Common myeloid progenitor, CD34-positive (primary cell): Measurements from ENCODE around the gene KRT86.

Experiments
- CTCF ChIA-PET: fragments of 350-600 bp; sonication (Branson Sonifier 250); formaldehyde crosslinking; loops from one replicate; lab custom pipeline; 2021; ENCODE audit warnings: antibody characterized with exemption; lab: Charles Lee
- POLR2A ChIA-PET: fragments of 350-600 bp; sonication (Branson Sonifier 250); formaldehyde crosslinking; loops from one replicate; lab custom pipeline; 2021; ENCODE audit warnings: antibody characterized with exemption; lab: Charles Lee
- DNase-seq, 3 donors: peaks; one replicate each; pipeline versions ENCODE4 v3.0.0 to v3.0.0-alpha.2; 2013
- H3K27ac ChIP-seq, 2 experiments: 1 replicate in 1 of 2; 2 replicates in 1 of 2; pipeline ENCODE4 v1.7.0; 2013; ENCODE audit warnings: inconsistent platforms in 2 of 2, low read length in 2 of 2, mild to moderate bottlenecking in 2 of 2, low read depth in 1 of 2, moderate library complexity in 1 of 2; ENCODE audit not compliant: severe bottlenecking in 2 of 2, insufficient read depth in 1 of 2, poor library complexity in 1 of 2
- H3K27me3 ChIP-seq, 5 experiments: replicated peaks in 2 of 5; 1 replicate in 3 of 5; 2 replicates in 2 of 5; pipeline versions ENCODE4 v1.6.1 to v1.7.0; 2013; ENCODE audit warnings: low read length in 4 of 5, mild to moderate bottlenecking in 2 of 5, moderate library complexity in 2 of 5, inconsistent platforms in 1 of 5; ENCODE audit not compliant: insufficient read depth in 5 of 5, control insufficient read depth in 4 of 5
- H3K36me3 ChIP-seq, 4 experiments: 1 replicate in 2 of 4; 2 replicates in 2 of 4; pipeline versions ENCODE4 v1.6.1 to v1.7.0; 2013; ENCODE audit warnings: low read length in 3 of 4, control low read depth in 1 of 4, mild to moderate bottlenecking in 1 of 4; ENCODE audit not compliant: control insufficient read depth in 4 of 4, insufficient read depth in 4 of 4
- H3K4me1 ChIP-seq, 4 experiments: 1 replicate in 3 of 4; 2 replicates in 1 of 4; pipeline versions ENCODE4 v1.6.1 to v1.7.1; 2013; ENCODE audit warnings: low read length in 3 of 4, mild to moderate bottlenecking in 3 of 4, control low read depth in 1 of 4, inconsistent platforms in 1 of 4, moderate library complexity in 1 of 4; ENCODE audit not compliant: control insufficient read depth in 4 of 4, insufficient read depth in 4 of 4; ENCODE audit errors: control extremely low read depth in 1 of 4
- H3K4me3 ChIP-seq, 7 experiments: 1 replicate in 4 of 7; 2 replicates in 3 of 7; pipeline versions ENCODE4 v1.5.1 to v1.7.0; 2013; ENCODE audit warnings: mild to moderate bottlenecking in 7 of 7, low read length in 6 of 7, moderate library complexity in 6 of 7, inconsistent platforms in 2 of 7, low read depth in 2 of 7, control low read depth in 1 of 7; ENCODE audit not compliant: insufficient read depth in 4 of 7, control insufficient read depth in 1 of 7; ENCODE audit errors: extremely low read depth in 1 of 7
- H3K9me3 ChIP-seq, 5 experiments: 1 replicate in 4 of 5; 2 replicates in 1 of 5; pipeline versions ENCODE4 v1.6.1 to v1.7.1; 2013; ENCODE audit warnings: low read length in 4 of 5, mild to moderate bottlenecking in 2 of 5, inconsistent platforms in 1 of 5, low read depth in 1 of 5, moderate library complexity in 1 of 5; ENCODE audit not compliant: control insufficient read depth in 4 of 5, insufficient read depth in 2 of 5; ENCODE audit errors: control extremely low read depth in 1 of 5
- WGBS: methylation state at CpG from one replicate; pipeline ENCODE4 v1.1.5; 2013; ENCODE audit not compliant: insufficient coverage; 5-methylcytosine and 5-hydroxymethylcytosine counted together

The KRT86 gene

GRCh38 chr12:52229836-52230343 lies 44.6 kb upstream of the KRT86 start:
- Histone ChIP-seq H3K9me3 (no peaks in the 10 kb centered on the region), H3K4me1 (peaks cover 0 to 8% (median 1%) of the 10 kb centered on the region in 4 experiments), H3K27me3 (peaks cover 2 to 58% (median 24%) of the 10 kb centered on the region in 5 experiments), H3K27ac (no peak overlapping the region), H3K4me3 (no peak overlapping the region), H3K36me3 (no peaks in the 10 kb centered on the region)
- POLR2A ChIA-PET = no interaction called here
- CTCF ChIA-PET = interaction anchor here (0.7 to 2.3 kb wide), 6 partner anchors 8 to 89 kb away, joined by 3 to 10 read pairs (median 4); no protein-coding TSS in a partner anchor
- DNase-seq = no peak
- WGBS = 100% methylated on average over 1 of the region's 2 CpGs

GRCh38 chr12:52230364-52231281 lies 43.8 kb upstream of the KRT86 start:
- Histone ChIP-seq H3K27ac (no peak overlapping the region), H3K27me3 (peaks cover 0 to 62% (median 24%) of the 10 kb centered on the region in 5 experiments), H3K9me3 (no peaks in the 10 kb centered on the region), H3K36me3 (no peaks in the 10 kb centered on the region), H3K4me3 (no peak overlapping the region), H3K4me1 (peaks cover 0 to 8% (median 1%) of the 10 kb centered on the region in 4 experiments)
- DNase-seq = no peak
- ChIA-PET POLR2A (interaction anchor here (1.3 kb wide), 1 partner anchor 13 kb away, joined by 3 read pairs; no protein-coding TSS in a partner anchor), CTCF (interaction anchor here (1.2 to 2.3 kb wide), 5 partner anchors 8 to 74 kb away, joined by 3 to 10 read pairs (median 5); no protein-coding TSS in a partner anchor)
- WGBS = 89% methylated on average over 6 of the region's 8 CpGs

GRCh38 chr12:52231305-52232202 lies 42.9 kb upstream of the KRT86 start:
- Histone ChIP-seq H3K27me3 (peaks cover 0 to 63% (median 24%) of the 10 kb centered on the region in 5 experiments), H3K36me3 (no peaks in the 10 kb centered on the region), H3K9me3 (no peaks in the 10 kb centered on the region), H3K4me3 (no peak overlapping the region), H3K4me1 (peaks cover 0 to 8% (median 1%) of the 10 kb centered on the region in 4 experiments), H3K27ac (no peak overlapping the region)
- 75% methylated on average over 10 of the region's 16 CpGs for WGBS
- ChIA-PET POLR2A (interaction anchor here (1.3 kb wide), 1 partner anchor 12 kb away, joined by 3 read pairs; no protein-coding TSS in a partner anchor), CTCF (interaction anchor here (0.7 to 1.8 kb wide), 5 partner anchors 9 to 63 kb away, joined by 3 to 5 read pairs (median 3); no protein-coding TSS in a partner anchor)
- no peak for DNase-seq

GRCh38 chr12:52232203-52232673 lies 42.2 kb upstream of the KRT86 start:
- H3K27me3 ChIP-seq = peaks cover 0 to 63% (median 24%) of the 10 kb centered on the region in 5 experiments
- H3K4me3 ChIP-seq = no peak overlapping the region
- H3K9me3 ChIP-seq = no peaks in the 10 kb centered on the region
- H3K4me1 ChIP-seq = peaks cover 0 to 8% (median 1%) of the 10 kb centered on the region in 4 experiments
- 79% methylated on average over 9 of the region's 12 CpGs for WGBS
- H3K27ac ChIP-seq = no peak overlapping the region
- no peaks in the 10 kb centered on the region for H3K36me3 ChIP-seq
- CTCF ChIA-PET = interaction anchor here (0.7 to 1.8 kb wide), 5 partner anchors 10 to 63 kb away, joined by 3 to 5 read pairs (median 3); no protein-coding TSS in a partner anchor
- no peak for DNase-seq
- POLR2A ChIA-PET = interaction anchor here (0.7 to 1.3 kb wide), 2 partner anchors 10 to 11 kb away, joined by 3 read pairs; no protein-coding TSS in a partner anchor

GRCh38 chr12:52232674-52233461 lies 41.6 kb upstream of the KRT86 start, which contains the start of gene KRT7:
Gene KRT7, plus strand, starts transcription at chr12:52233243. Its CDS starts 54 bp downstream, at chr12:52233297.
- H3K4me1 ChIP-seq = peaks cover 0 to 8% (median 1%) of the 10 kb centered on the region in 4 experiments

More at GRCh38 chr12:52232674-52233461, 41.6 kb upstream of the KRT86 start, which contains the start of gene KRT7:
- Histone ChIP-seq H3K27ac (no peak within 1 kb of the TSS), H3K9me3 (no peaks in the 10 kb centered on the region), H3K36me3 (no peaks in the 10 kb centered on the region), H3K4me3 (no peak within 1 kb of the TSS), H3K27me3 (peaks cover 0 to 63% (median 24%) of the 10 kb centered on the region in 5 experiments)
- CTCF ChIA-PET = interaction anchor here (1.3 to 1.8 kb wide), 3 partner anchors 10 to 46 kb away, joined by 4 to 5 read pairs (median 5); no protein-coding TSS in a partner anchor
- WGBS = 7% methylated on average over 55 of the region's 58 CpGs
- DNase-seq = no peak
- POLR2A ChIA-PET = interaction anchor here (0.6 to 0.7 kb wide), 2 partner anchors 9 to 646 kb away, joined by 3 read pairs; no protein-coding TSS in a partner anchor
